Measurements from ENCODE around the gene KRT222.

The KRT222 gene

GRCh38 chr17:40633871-40634270 is 31.1 kb downstream of the KRT222 start:
- Histone ChIP-seq H4K8ac (ENCODE audit: low read length) (no peak overlapping the region), H2AFZ (ENCODE audit: low read depth, low read length) (no peak overlapping the region), H3K36me3 (ENCODE audit: control insufficient read depth in 1 of 2, insufficient read depth in 2 of 2, low read depth in 1 of 2, low read length in 2 of 2) (peaks cover 21 to 100% of the 10 kb centered on the region in 2 experiments), H3K14ac (ENCODE audit: low read length in 2 of 2) (no peak overlapping the region), H2AK5ac (ENCODE audit: low read length, severe bottlenecking) (peak overlapping the region; percentile 42), H3K4me2 (ENCODE audit: low read length, poor library complexity, severe bottlenecking) (no peak overlapping the region), H3K9me3 (ENCODE audit: control insufficient read depth, low read length) (no peaks in the 10 kb centered on the region), H2BK120ac (ENCODE audit: low read depth, low read length) (no peak overlapping the region), H3K4me1 (ENCODE audit: control insufficient read depth, insufficient read depth, low read depth, low read length) (peaks cover 2% of the 10 kb centered on the region), H3K27ac (ENCODE audit: low read length, poor library complexity, severe bottlenecking) (peak overlapping the region; percentile 26), H2BK5ac (ENCODE audit: low read depth, low read length, poor library complexity, severe bottlenecking) (peak overlapping the region; percentile 73), H3K18ac (ENCODE audit: low read depth in 1 of 2, low read length in 2 of 2) (no peak overlapping the region), H2BK12ac (ENCODE audit: low read length in 2 of 2) (no peak overlapping the region), H3K79me1 (replicated peaks; ENCODE audit: low read length, poor library complexity, severe bottlenecking) (peaks cover 11% of the 10 kb centered on the region), H4K91ac (ENCODE audit: low read length) (no peak overlapping the region), H3K4ac (ENCODE audit: low read depth in 1 of 2, low read length in 2 of 2) (no peak overlapping the region), H3K27me3 (ENCODE audit: control insufficient read depth in 1 of 2, insufficient read depth in 1 of 2, low read length in 2 of 2) (no peaks in the 10 kb centered on the region), H2BK15ac (ENCODE audit: low read depth, poor library complexity, severe bottlenecking) (no peak overlapping the region), H3K4me3 (ENCODE audit: insufficient read depth in 1 of 2, low read depth in 1 of 2, low read length in 2 of 2) (no peak overlapping the region), H3K9ac (ENCODE audit: low read length) (peak overlapping the region; percentile 7), H3K23ac (ENCODE audit: low read length in 2 of 2) (no peak overlapping the region)
- DNase-seq = no peak
- WGBS = 33% methylated on average over 1 of the region's 1 CpG

GRCh38 chr17:40632216-40632615 is 32.8 kb downstream of the KRT222 start:
- H3K14ac ChIP-seq (ENCODE audit: low read length in 2 of 2) = no peak overlapping the region
- H3K9me3 ChIP-seq (ENCODE audit: control insufficient read depth, low read length) = no peaks in the 10 kb centered on the region
- WGBS = 96% methylated on average over 8 of the region's 9 CpGs
- peaks cover 2% of the 10 kb centered on the region for H3K4me1 ChIP-seq (ENCODE audit: control insufficient read depth, insufficient read depth, low read depth, low read length)
- H3K36me3 ChIP-seq (ENCODE audit: control insufficient read depth in 1 of 2, insufficient read depth in 2 of 2, low read depth in 1 of 2, low read length in 2 of 2) = peaks cover 23 to 100% of the 10 kb centered on the region in 2 experiments
- no peak for DNase-seq
- no peak overlapping the region for H3K18ac ChIP-seq (ENCODE audit: low read depth in 1 of 2, low read length in 2 of 2)
- H3K27me3 ChIP-seq (ENCODE audit: control insufficient read depth in 1 of 2, insufficient read depth in 1 of 2, low read length in 2 of 2) = no peaks in the 10 kb centered on the region
- H2AFZ ChIP-seq (ENCODE audit: low read depth, low read length) = no peak overlapping the region
- no peak overlapping the region for H2BK12ac ChIP-seq (ENCODE audit: low read length in 2 of 2)
- H3K9ac ChIP-seq (ENCODE audit: low read length) = no peak overlapping the region
- no peak overlapping the region for H4K91ac ChIP-seq (ENCODE audit: low read length)
- peak overlapping the region; percentile 51 for H2AK5ac ChIP-seq (ENCODE audit: low read length, severe bottlenecking)
- H3K4me3 ChIP-seq (ENCODE audit: insufficient read depth in 1 of 2, low read depth in 1 of 2, low read length in 2 of 2) = no peak overlapping the region
- no peak overlapping the region for H3K4ac ChIP-seq (ENCODE audit: low read depth in 1 of 2, low read length in 2 of 2)
- H4K8ac ChIP-seq (ENCODE audit: low read length) = no peak overlapping the region
- H3K23ac ChIP-seq (ENCODE audit: low read length in 2 of 2) = no peak overlapping the region
- no peak overlapping the region for H3K4me2 ChIP-seq (ENCODE audit: low read length, poor library complexity, severe bottlenecking)
- H3K27ac ChIP-seq (ENCODE audit: low read length, poor library complexity, severe bottlenecking) = no peak overlapping the region
- H2BK5ac ChIP-seq (ENCODE audit: low read depth, low read length, poor library complexity, severe bottlenecking) = no peak overlapping the region
- H3K79me1 ChIP-seq (replicated peaks; ENCODE audit: low read length, poor library complexity, severe bottlenecking) = peaks cover 8% of the 10 kb centered on the region
- no peak overlapping the region for H2BK15ac ChIP-seq (ENCODE audit: low read depth, poor library complexity, severe bottlenecking)
- no peak overlapping the region for H2BK120ac ChIP-seq (ENCODE audit: low read depth, low read length)

GRCh38 chr17:40629842-40630241 is 35.1 kb downstream of the KRT222 start:
- Histone ChIP-seq H3K4me3 (ENCODE audit: insufficient read depth in 1 of 2, low read depth in 1 of 2, low read length in 2 of 2) (no peak overlapping the region), H3K23ac (ENCODE audit: low read length in 2 of 2) (no peak overlapping the region), H3K9me3 (ENCODE audit: control insufficient read depth, low read length) (no peaks in the 10 kb centered on the region), H3K4me1 (ENCODE audit: control insufficient read depth, insufficient read depth, low read depth, low read length) (peaks cover 2% of the 10 kb centered on the region), H2BK12ac (ENCODE audit: low read length in 2 of 2) (no peak overlapping the region), H3K36me3 (ENCODE audit: control insufficient read depth in 1 of 2, insufficient read depth in 2 of 2, low read depth in 1 of 2, low read length in 2 of 2) (peaks cover 23 to 81% of the 10 kb centered on the region in 2 experiments), H4K91ac (ENCODE audit: low read length) (no peak overlapping the region), H2BK5ac (ENCODE audit: low read depth, low read length, poor library complexity, severe bottlenecking) (no peak overlapping the region), H4K8ac (ENCODE audit: low read length) (no peak overlapping the region), H2BK120ac (ENCODE audit: low read depth, low read length) (no peak overlapping the region), H2AFZ (ENCODE audit: low read depth, low read length) (no peak overlapping the region), H3K79me1 (replicated peaks; ENCODE audit: low read length, poor library complexity, severe bottlenecking) (peaks cover 5% of the 10 kb centered on the region), H3K27ac (ENCODE audit: low read length, poor library complexity, severe bottlenecking) (no peak overlapping the region), H3K9ac (ENCODE audit: low read length) (no peak overlapping the region), H3K27me3 (ENCODE audit: control insufficient read depth in 1 of 2, insufficient read depth in 1 of 2, low read length in 2 of 2) (no peaks in the 10 kb centered on the region), H3K4me2 (ENCODE audit: low read length, poor library complexity, severe bottlenecking) (no peak overlapping the region), H3K14ac (ENCODE audit: low read length in 2 of 2) (no peak overlapping the region), H2BK15ac (ENCODE audit: low read depth, poor library complexity, severe bottlenecking) (no peak overlapping the region), H3K4ac (ENCODE audit: low read depth in 1 of 2, low read length in 2 of 2) (no peak overlapping the region), H2AK5ac (ENCODE audit: low read length, severe bottlenecking) (no peak overlapping the region), H3K18ac (ENCODE audit: low read depth in 1 of 2, low read length in 2 of 2) (no peak overlapping the region)
- DNase-seq = no peak
- WGBS = 80% methylated on average over 1 of the region's 2 CpGs

GRCh38 chr17:40625311-40625710 is 39.7 kb downstream of the KRT222 start:
- Histone ChIP-seq H3K4me1 (ENCODE audit: control insufficient read depth, insufficient read depth, low read depth, low read length) (no peaks in the 10 kb centered on the region), H2BK12ac (ENCODE audit: low read length in 2 of 2) (no peak overlapping the region), H2BK120ac (ENCODE audit: low read depth, low read length) (no peak overlapping the region), H3K4me2 (ENCODE audit: low read length, poor library complexity, severe bottlenecking) (no peak overlapping the region), H2AFZ (ENCODE audit: low read depth, low read length) (no peak overlapping the region), H3K4ac (ENCODE audit: low read depth in 1 of 2, low read length in 2 of 2) (no peak overlapping the region), H2AK5ac (ENCODE audit: low read length, severe bottlenecking) (peak overlapping the region; percentile 59), H3K23ac (ENCODE audit: low read length in 2 of 2) (no peak overlapping the region), H3K27me3 (ENCODE audit: control insufficient read depth in 1 of 2, insufficient read depth in 1 of 2, low read length in 2 of 2) (no peaks in the 10 kb centered on the region), H3K18ac (ENCODE audit: low read depth in 1 of 2, low read length in 2 of 2) (no peak overlapping the region), H3K9me3 (ENCODE audit: control insufficient read depth, low read length) (no peaks in the 10 kb centered on the region), H3K14ac (ENCODE audit: low read length in 2 of 2) (no peak overlapping the region), H3K27ac (ENCODE audit: low read length, poor library complexity, severe bottlenecking) (no peak overlapping the region), H4K8ac (ENCODE audit: low read length) (no peak overlapping the region), H3K36me3 (ENCODE audit: control insufficient read depth in 1 of 2, insufficient read depth in 2 of 2, low read depth in 1 of 2, low read length in 2 of 2) (peaks cover 7 to 36% of the 10 kb centered on the region in 2 experiments), H3K4me3 (ENCODE audit: insufficient read depth in 1 of 2, low read depth in 1 of 2, low read length in 2 of 2) (no peak overlapping the region), H3K79me1 (replicated peaks; ENCODE audit: low read length, poor library complexity, severe bottlenecking) (no peaks in the 10 kb centered on the region), H4K91ac (ENCODE audit: low read length) (no peak overlapping the region), H2BK5ac (ENCODE audit: low read depth, low read length, poor library complexity, severe bottlenecking) (no peak overlapping the region), H3K9ac (ENCODE audit: low read length) (no peak overlapping the region), H2BK15ac (ENCODE audit: low read depth, poor library complexity, severe bottlenecking) (no peak overlapping the region)
- DNase-seq = no peak
- 92% methylated on average over 4 of the region's 5 CpGs for WGBS
